ENCODE measurements around the gene CCDC7. TPM values are rescaled to one million over a fixed set of nuclear protein-coding genes. Genes with fewer than 3 reads are reported as not detected.

The CCDC7 gene
- total RNA-seq, 1 experiment from 2014 or later, result 1.9 TPM

- TF ChIP-seq E2F5 (CRISPR knock-in tag; IDR thresholded peaks at IDR 0.05), result no peak
These were observed 32.4 kb upstream of the CCDC7 start (continued) for GRCh38 chr10:32413513-32413912.

- DNase-seq (ENCODE audit: low spot score) (no peak), ATAC-seq (no peak)
- ChIA-PET CTCF (no interaction called here), POLR2A (no interaction called here)
- Mint-ChIP-seq H3K36me3 (no peaks in the 10 kb centered on the region), H3K27me3 (ENCODE audit: low read depth) (peaks cover 6% of the 10 kb centered on the region), H3K9me3 (no peaks in the 10 kb centered on the region), H3K27ac (no peak overlapping the region), H3K4me1 (no peaks in the 10 kb centered on the region), H3K4me3 (no peak overlapping the region)
- no peak for TF ChIP-seq IRF2 (CRISPR knock-in tag; IDR thresholded peaks at IDR 0.05; ENCODE audit: borderline replicate concordance, low read depth)
- TF ChIP-seq NFYB (CRISPR knock-in tag; conservative IDR thresholded peaks at IDR 0.05; ENCODE audit: low read depth), result no peak
- no peak for TF ChIP-seq ATF6 (CRISPR knock-in tag; IDR thresholded peaks at IDR 0.05)
- TF ChIP-seq SP1 (CRISPR knock-in tag; conservative IDR thresholded peaks at IDR 0.05), result no peak
- TF ChIP-seq ZNF263 (CRISPR knock-in tag; IDR thresholded peaks at IDR 0.05; ENCODE audit: low read depth), result no peak
- TF ChIP-seq ZNF532 (CRISPR knock-in tag; IDR thresholded peaks at IDR 0.05; ENCODE audit: borderline replicate concordance), result no peak
- TF ChIP-seq PREB (CRISPR knock-in tag; IDR thresholded peaks at IDR 0.05; ENCODE audit: borderline replicate concordance), result no peak
- no peak for TF ChIP-seq ZBTB43 (CRISPR knock-in tag; IDR thresholded peaks at IDR 0.05)
- TF ChIP-seq TEAD1 (CRISPR knock-in tag; IDR thresholded peaks at IDR 0.05), result no peak
- no peak for TF ChIP-seq ZNF512 (CRISPR knock-in tag; IDR thresholded peaks at IDR 0.05; ENCODE audit: borderline replicate concordance)
- TF ChIP-seq MLX (CRISPR knock-in tag; IDR thresholded peaks at IDR 0.05), result no peak
- TF ChIP-seq OVOL2 (CRISPR knock-in tag; IDR thresholded peaks at IDR 0.05; ENCODE audit: borderline replicate concordance), result no peak
- no peak for TF ChIP-seq RORB (CRISPR knock-in tag; IDR thresholded peaks at IDR 0.05)
- TF ChIP-seq PRDM15 (CRISPR knock-in tag; IDR thresholded peaks at IDR 0.05), result no peak
- no peak for TF ChIP-seq NR3C1 (CRISPR knock-in tag; conservative IDR thresholded peaks at IDR 0.05; ENCODE audit: low read depth)
- no peak for TF ChIP-seq ESRRA (CRISPR knock-in tag; IDR thresholded peaks at IDR 0.05; ENCODE audit: borderline replicate concordance)
These were observed 30.6 kb upstream of the CCDC7 start for GRCh38 chr10:32415361-32415760.
